HepG2 (cell line): ENCODE data around the gene RHBDF2. TPM values are rescaled to one million over a fixed set of nuclear protein-coding genes. Genes with fewer than 3 reads are reported as not detected.

Experiments used
- ATAC-seq: fragments of 200-7000 bp; cut with Tn5 transposase; 3 replicates; pipeline ENCODE4 v1.9.1; 2020; ENCODE audit warnings: mild to moderate bottlenecking, moderate library complexity
- BruUV-seq: library from RNA; stranded (reverse); fragments of 400-500 nt; replicated peaks from 2 replicates; lab custom pipeline; 2021; lab: Mats Ljungman, UMichigan
- CTCF ChIA-PET: fragments of 300-600 bp; formaldehyde crosslinking; extraction: SDS; loops from one replicate; lab custom pipeline; 2021; ENCODE audit warnings: low total read pairs, inconsistent platforms, low intra/inter-chr PET ratio; lab: Yijun Ruan, JAX
- POLR2A ChIA-PET: fragments of 350-600 bp; sonication (Branson Sonifier 250); formaldehyde crosslinking; loops from one replicate; lab custom pipeline; 2020; ENCODE audit warnings: antibody characterized with exemption, inconsistent platforms; lab: Yijun Ruan, JAX
- DNase-seq: peaks from one replicate; pipeline ENCODE4 v3.0.0-alpha.2; 2015; ENCODE audit warnings: low spot score
- FAIRE-seq: peaks from 3 replicates; lab custom pipeline; 2011; peaks lifted over from hg19 to GRCh38; lab: Jason Lieb, UNC
- H2AFZ ChIP-seq: one replicate; pipeline ENCODE4 v1.6.1; 2011; ENCODE audit warnings: low read length, inconsistent platforms
- H3K27ac ChIP-seq: fragments of 300-600 bp; 3 replicates; pipeline ENCODE4 v1.8.0; 2011; ENCODE audit warnings: mixed run types, mild to moderate bottlenecking, mixed read lengths, low read length, inconsistent platforms; ENCODE audit not compliant: insufficient read depth; ENCODE audit errors: extremely low read length
- H3K27me3 ChIP-seq, 2 experiments: fragments of 200-600 bp in 1 of 2; 2 replicates in 1 of 2; 3 replicates in 1 of 2; pipeline versions ENCODE4 v1.6.0 to v1.8.0; 2011; ENCODE audit warnings: low read length in 2 of 2, mild to moderate bottlenecking in 2 of 2, moderate library complexity in 2 of 2, inconsistent platforms in 1 of 2; ENCODE audit not compliant: insufficient read depth in 2 of 2, control insufficient read depth in 1 of 2
- H3K36me3 ChIP-seq, 2 experiments: fragments of 200-600 bp in 1 of 2; replicated peaks in 1 of 2; 2 replicates in 1 of 2; 3 replicates in 1 of 2; pipeline versions ENCODE4 v1.5.1 to v1.8.0; 2011; ENCODE audit warnings: low read length in 2 of 2, inconsistent platforms in 1 of 2; ENCODE audit not compliant: insufficient read depth in 2 of 2, control insufficient read depth in 1 of 2
- H3K4me1 ChIP-seq: 2 replicates; pipeline ENCODE4 v1.5.1; 2012; ENCODE audit warnings: low read length, inconsistent platforms; ENCODE audit not compliant: insufficient read depth
- H3K4me2 ChIP-seq: 2 replicates; pipeline ENCODE4 v1.6.0; 2011; ENCODE audit warnings: low read depth, low read length, inconsistent platforms
- H3K4me3 ChIP-seq, 3 experiments: fragments of 200-600 bp in 1 of 3; sonication (generic), shearing (Covaris generic) in 1 of 3; replicated peaks in 1 of 3; 2 replicates each; pipeline ENCODE4 v1.5.1; 2011 to 2016; ENCODE audit warnings: low read length in 3 of 3, inconsistent platforms in 2 of 3, low read depth in 2 of 3, mild to moderate bottlenecking in 2 of 3, control low read depth in 1 of 3, mixed read lengths in 1 of 3; ENCODE audit not compliant: insufficient read depth in 1 of 3
- H3K79me2 ChIP-seq: one replicate; pipeline ENCODE4 v1.6.1; 2011; ENCODE audit warnings: low read length, inconsistent platforms; ENCODE audit not compliant: insufficient read depth
- H3K9ac ChIP-seq: 2 replicates; pipeline ENCODE4 v1.6.0; 2011; ENCODE audit warnings: mild to moderate bottlenecking, low read depth, low read length, inconsistent platforms; ENCODE audit not compliant: insufficient read depth
- H3K9me3 ChIP-seq: 2 replicates; pipeline ENCODE4 v1.5.1; 2012; ENCODE audit warnings: mild to moderate bottlenecking, low read length
- H4K20me1 ChIP-seq: 2 replicates; pipeline ENCODE4 v1.6.0; 2011; ENCODE audit warnings: inconsistent platforms, mild to moderate bottlenecking, low read length, moderate library complexity; ENCODE audit not compliant: insufficient read depth
- ADNP ChIP-seq: sonication (generic); formaldehyde crosslinking; IDR thresholded peaks from 2 replicates; pipeline ENCODE4 v1.4.0; 2020; ENCODE audit warnings: missing genetic modification reagents
- ASH2L ChIP-seq: fragments of 300-600, 200-600 bp; sonication (generic); IDR thresholded peaks from 2 replicates; pipeline ENCODE4 v1.7.0; 2017; ENCODE audit warnings: low read depth, mild to moderate bottlenecking, moderate library complexity, mixed read lengths, low read length; ENCODE audit not compliant: insufficient read length
- GABPA ChIP-seq, 2 experiments: IDR thresholded peaks; 2 replicates each; pipeline ENCODE4 v1.6.1; 2011 to 2016; ENCODE audit warnings: low read depth in 2 of 2, low read length in 1 of 2, missing biosample characterization in 1 of 2, missing genetic modification characterization in 1 of 2
- GATAD1 ChIP-seq: IDR thresholded peaks from 2 replicates; pipeline ENCODE4 v1.6.1; 2016; ENCODE audit warnings: missing genetic modification reagents, missing compliant biosample characterization
- HNRNPK ChIP-seq: fragments of 200-400 bp; formaldehyde crosslinking; IDR thresholded peaks from 2 replicates; pipeline ENCODE4 v1.6.1; 2018; ENCODE audit warnings: low read length, low read depth, moderate library complexity, mild to moderate bottlenecking; ENCODE audit not compliant: poor library complexity, severe bottlenecking
- MTA3 ChIP-seq: sonication (generic); formaldehyde crosslinking; IDR thresholded peaks from 2 replicates; pipeline ENCODE4 v1.4.0; 2020; ENCODE audit warnings: missing genetic modification reagents
- MTF2 ChIP-seq: sonication (generic); formaldehyde crosslinking; IDR thresholded peaks from 2 replicates; pipeline ENCODE4 v1.5.0; 2020; ENCODE audit warnings: missing genetic modification reagents, borderline replicate concordance
- NCOA2 ChIP-seq: sonication (generic); formaldehyde crosslinking; IDR thresholded peaks from 2 replicates; pipeline ENCODE4 v1.8.0; 2022; ENCODE audit warnings: inconsistent platforms
- RXRA ChIP-seq: sonication (generic); formaldehyde crosslinking; IDR thresholded peaks from 2 replicates; pipeline ENCODE4 v1.5.1; 2020; ENCODE audit warnings: missing genetic modification reagents
- ZBTB42 ChIP-seq: sonication (generic); formaldehyde crosslinking; IDR thresholded peaks from 2 replicates; pipeline ENCODE4 v1.5.0; 2020; ENCODE audit warnings: mild to moderate bottlenecking, missing genetic modification reagents
- WGBS: methylation state at CpG from one replicate; pipeline ENCODE4 v1.1.6; 2017; ENCODE audit warnings: low lambda C conversion rate; 5-methylcytosine and 5-hydroxymethylcytosine counted together
- in situ Hi-C: cut with HindIII; loops from 2 replicates; pipeline ENCODE4 v1.10.0; 2017; ENCODE audit warnings: low pct_unique_long_range_greater_than_20kb; ENCODE audit not compliant: extremely low pct_ligation_motif_present
- intact Hi-C: fragments of 100-400 bp; cut with micrococcal nuclease; formaldehyde crosslinking; loops from one replicate; pipeline ENCODE4 v1.10.0; 2022; ENCODE audit not compliant: unreplicated experiment
- polyA plus RNA-seq, 8 experiments: library from polyadenylated mRNA; depleted of rRNA in 3 of 8; stranded (reverse) in 7 of 8; unstranded in 1 of 8; fragments of >200 nt; fragmentation: Illumina TruSeq in 4 of 8; extraction: Trizol in 4 of 8; gene quantifications; 2 replicates each; pipeline versions ENCODE4 v1.2.1 to v1.2.3, GENCODE V29; 2011 to 2016; ENCODE audit warnings: low read depth in 4 of 8, missing spikeins in 1 of 8, mixed read lengths in 1 of 8; ENCODE audit not compliant: insufficient read depth in 1 of 8
- total RNA-seq, 5 experiments: library from RNA; depleted of rRNA; stranded (reverse); fragments of >200 nt; fragmentation: Illumina TruSeq; extraction: Trizol; gene quantifications; 2 replicates each; pipeline ENCODE4 v1.2.3, GENCODE V29; 2016; ENCODE audit warnings: low read depth in 1 of 5
- TF ChIP-seq, protein P1 (sequence below): IDR thresholded peaks from 2 replicates; pipeline ENCODE4 v1.6.1; 2018; ENCODE audit warnings: missing genetic modification reagents
- TF ChIP-seq, protein P2 (sequence below): sonication (generic); formaldehyde crosslinking; IDR thresholded peaks from 2 replicates; pipeline ENCODE4 v1.8.0; 2022; ENCODE audit warnings: missing genetic modification reagents, low read depth, mild to moderate bottlenecking, borderline replicate concordance
- TF ChIP-seq, protein P3 (sequence below): sonication (generic); formaldehyde crosslinking; IDR thresholded peaks from 2 replicates; pipeline ENCODE4 v1.8.0; 2022; ENCODE audit warnings: missing genetic modification reagents, mild to moderate bottlenecking, inconsistent platforms, borderline replicate concordance

RHBDF2 gene
- total and polyA plus RNA-seq, 2 of the 13 experiments (the other 11 are each of a cell fraction or from before 2014, with no cell fraction given) = 7.8 to 24.2 TPM

DNA sequence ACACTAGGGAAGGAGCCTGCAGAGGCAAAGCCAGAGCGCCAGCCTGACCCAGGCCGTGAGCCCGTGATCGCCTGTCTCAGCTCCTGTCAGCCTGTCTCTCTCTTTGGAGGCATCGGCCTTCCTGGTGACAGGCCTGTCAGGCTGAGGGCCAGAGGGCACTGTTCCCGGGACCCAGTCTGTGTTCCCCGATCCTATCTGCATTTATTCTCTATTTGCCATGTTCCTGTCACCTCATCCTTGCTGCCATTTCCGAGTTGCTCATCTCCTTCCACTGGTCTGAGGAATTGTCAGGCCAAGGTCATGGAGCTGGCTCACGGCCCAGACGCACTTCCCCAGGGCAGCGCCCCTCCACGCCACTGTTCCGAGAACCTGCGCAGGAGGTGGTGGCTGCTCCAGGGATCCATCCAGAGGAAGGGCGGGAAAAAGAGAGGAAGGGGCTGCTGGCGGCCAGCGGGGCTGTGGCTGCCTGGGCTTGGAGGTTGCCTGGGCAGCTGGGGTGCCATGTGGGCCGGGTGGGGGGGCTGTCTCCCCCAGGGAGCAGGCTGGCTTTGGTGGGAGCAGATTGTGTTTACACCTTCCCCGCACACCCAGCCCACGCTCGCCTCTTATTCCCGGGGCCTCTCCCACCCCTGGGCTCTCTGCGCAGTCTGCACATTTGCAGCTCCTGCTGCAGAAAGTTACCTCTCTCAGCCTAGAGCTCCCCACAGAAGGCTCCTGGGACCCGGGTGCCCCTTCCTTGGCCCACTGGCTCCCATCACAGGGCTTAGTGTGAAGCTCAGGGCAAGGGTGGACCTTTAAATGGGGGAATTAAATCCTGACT, 43.5 kb upstream of the RHBDF2 start:
- Histone ChIP-seq H3K79me2 (peaks cover 33% of the 10 kb centered on the region), H3K4me3 (no peak overlapping the region), H3K4me2 (no peak overlapping the region), H3K9me3 (no peaks in the 10 kb centered on the region), H3K9ac (no peak overlapping the region), H4K20me1 (peaks cover 7% of the 10 kb centered on the region; the same call in 1 of the 2 replicates)
- POLR2A ChIA-PET = interaction anchor here (1.0 to 3.1 kb wide), 5 partner anchors 10 to 22 kb away, joined by 3 to 30 read pairs (median 8); no protein-coding TSS in a partner anchor
- in situ Hi-C loops = no loop called here
- no peak for TF ChIP-seq ASH2L
- peak; percentile 23; the same call in 1 of the 2 replicates for TF ChIP-seq RXRA (CRISPR knock-in tag)
- TF ChIP-seq, all 625 proteins: peak for 1
- ATAC-seq = no peak
- Histone ChIP-seq H3K27me3 (no peaks in the 10 kb centered on the region), H2AFZ (no peak overlapping the region), H3K27ac (no peak overlapping the region), H3K36me3 (peaks cover 9 to 12% of the 10 kb centered on the region in 2 experiments; a peak in 4 of 5 replicates), H3K4me1 (peaks cover 47% of the 10 kb centered on the region)
- CTCF ChIA-PET = interaction anchor here (0.9 kb wide), 1 partner anchor 22 kb away, joined by 3 read pairs; no protein-coding TSS in a partner anchor
- no peak for DNase-seq
- no peak for FAIRE-seq
- no TSS peak for BruUV-seq
- WGBS = 93% methylated on average over 22 of the region's 24 CpGs
- intact Hi-C loops = no loop called here

- BruUV-seq = no TSS peak
- Histone ChIP-seq H3K9me3 (no peaks in the 10 kb centered on the region), H3K27ac (no peak overlapping the region), H3K4me3 (no peak overlapping the region), H3K79me2 (peaks cover 25% of the 10 kb centered on the region), H3K4me1 (peaks cover 39% of the 10 kb centered on the region), H4K20me1 (peaks cover 7% of the 10 kb centered on the region; the same call in 1 of the 2 replicates), H2AFZ (no peak overlapping the region), H3K4me2 (no peak overlapping the region), H3K36me3 (peaks cover 9 to 12% of the 10 kb centered on the region in 2 experiments; a peak in 4 of 5 replicates), H3K9ac (no peak overlapping the region), H3K27me3 (no peaks in the 10 kb centered on the region)
- ChIA-PET CTCF (no interaction called here), POLR2A (interaction anchor here (1.0 to 1.9 kb wide), 4 partner anchors 11 to 19 kb away, joined by 4 to 8 read pairs (median 6); no protein-coding TSS in a partner anchor)
- no peak for FAIRE-seq
- in situ Hi-C loops (no loop called here), intact Hi-C loops (no loop called here)
- DNase-seq = no peak
- ATAC-seq = no peak
- 96% methylated on average over 22 of the region's 22 CpGs for WGBS
- TF ChIP-seq, protein P1, sequence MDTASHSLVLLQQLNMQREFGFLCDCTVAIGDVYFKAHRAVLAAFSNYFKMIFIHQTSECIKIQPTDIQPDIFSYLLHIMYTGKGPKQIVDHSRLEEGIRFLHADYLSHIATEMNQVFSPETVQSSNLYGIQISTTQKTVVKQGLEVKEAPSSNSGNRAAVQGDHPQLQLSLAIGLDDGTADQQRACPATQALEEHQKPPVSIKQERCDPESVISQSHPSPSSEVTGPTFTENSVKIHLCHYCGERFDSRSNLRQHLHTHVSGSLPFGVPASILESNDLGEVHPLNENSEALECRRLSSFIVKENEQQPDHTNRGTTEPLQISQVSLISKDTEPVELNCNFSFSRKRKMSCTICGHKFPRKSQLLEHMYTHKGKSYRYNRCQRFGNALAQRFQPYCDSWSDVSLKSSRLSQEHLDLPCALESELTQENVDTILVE = no peak
- TF ChIP-seq NCOA2 (CRISPR knock-in tag) (no peak), HNRNPK (no peak), ZBTB42 (CRISPR knock-in tag) (no peak), MTA3 (no peak), GABPA (IDR thresholded peaks at IDR 0.05; ENCODE audit: low read depth, low read length) (no peak), GABPA (CRISPR knock-in tag; IDR thresholded peaks at IDR 0.05; ENCODE audit: low read depth) (no peak), GATAD1 (CRISPR knock-in tag) (no peak), ADNP (no peak), MTF2 (CRISPR knock-in tag) (no peak)
- TF ChIP-seq, protein P2, sequence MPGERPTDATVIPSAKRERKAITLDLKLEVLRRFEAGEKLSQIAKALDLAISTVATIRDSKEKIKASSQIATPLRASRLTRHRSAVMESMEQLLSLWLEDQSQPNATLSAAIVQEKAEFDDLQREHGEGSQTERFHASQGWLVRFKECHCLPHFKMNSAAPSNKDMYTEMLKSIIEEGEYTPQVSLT (CRISPR knock-in tag) = no peak
- TF ChIP-seq, protein P3, sequence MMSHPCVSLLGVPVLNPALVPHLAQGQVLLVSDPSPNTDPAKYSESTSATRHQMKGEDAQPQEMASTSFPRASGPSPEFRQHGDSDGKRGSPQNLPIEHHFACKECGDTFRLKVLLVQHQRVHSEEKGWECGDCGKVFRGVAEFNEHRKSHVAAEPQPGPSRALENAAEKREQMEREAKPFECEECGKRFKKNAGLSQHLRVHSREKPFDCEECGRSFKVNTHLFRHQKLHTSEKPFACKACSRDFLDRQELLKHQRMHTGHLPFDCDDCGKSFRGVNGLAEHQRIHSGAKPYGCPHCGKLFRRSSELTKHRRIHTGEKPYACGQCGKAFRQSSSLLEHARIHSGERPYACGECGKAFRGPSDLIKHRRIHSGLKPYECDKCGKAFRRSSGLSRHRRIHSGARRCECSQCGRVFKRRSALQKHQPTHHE (CRISPR knock-in tag) = no peak
Observed at GRCh38 chr17:76543826-76544545, 42.8 kb upstream of the RHBDF2 start.
